Mucosa of rectum (tissue), 2 donors: ENCODE measurements around the gene CSF3R.

Source experiments
- H3K27ac ChIP-seq, 2 donors: one replicate each; pipeline ENCODE4 v1.7.0; 2013; ENCODE audit warnings: inconsistent platforms in 2 of 2, low read depth in 2 of 2, low read length in 2 of 2
- H3K27me3 ChIP-seq, 2 donors: one replicate each; pipeline ENCODE4 v1.7.0; 2013; ENCODE audit warnings: low read length in 2 of 2; ENCODE audit not compliant: control insufficient read depth in 2 of 2, insufficient read depth in 2 of 2
- H3K36me3 ChIP-seq, 2 donors: one replicate each; pipeline ENCODE4 v1.7.0; 2013; ENCODE audit warnings: low read length in 2 of 2; ENCODE audit not compliant: control insufficient read depth in 2 of 2, insufficient read depth in 2 of 2
- H3K4me1 ChIP-seq, 2 donors: one replicate each; pipeline ENCODE4 v1.7.0; 2013; ENCODE audit warnings: low read length in 2 of 2, mild to moderate bottlenecking in 1 of 2; ENCODE audit not compliant: control insufficient read depth in 2 of 2, insufficient read depth in 2 of 2
- H3K4me3 ChIP-seq, 2 donors: one replicate each; pipeline ENCODE4 v1.7.0; 2013; ENCODE audit warnings: low read length in 2 of 2
- H3K9ac ChIP-seq, 2 donors: one replicate each; pipeline ENCODE4 v1.7.0; 2013; ENCODE audit warnings: low read length in 2 of 2, low read depth in 1 of 2, mild to moderate bottlenecking in 1 of 2
- H3K9me3 ChIP-seq, 2 donors: one replicate each; pipeline ENCODE4 v1.7.0; 2013; ENCODE audit warnings: low read length in 2 of 2; ENCODE audit not compliant: control insufficient read depth in 2 of 2
- donor health status: healthy.
- donor health status: Normal muscosa, but diverticular disease.

The CSF3R gene

DNA sequence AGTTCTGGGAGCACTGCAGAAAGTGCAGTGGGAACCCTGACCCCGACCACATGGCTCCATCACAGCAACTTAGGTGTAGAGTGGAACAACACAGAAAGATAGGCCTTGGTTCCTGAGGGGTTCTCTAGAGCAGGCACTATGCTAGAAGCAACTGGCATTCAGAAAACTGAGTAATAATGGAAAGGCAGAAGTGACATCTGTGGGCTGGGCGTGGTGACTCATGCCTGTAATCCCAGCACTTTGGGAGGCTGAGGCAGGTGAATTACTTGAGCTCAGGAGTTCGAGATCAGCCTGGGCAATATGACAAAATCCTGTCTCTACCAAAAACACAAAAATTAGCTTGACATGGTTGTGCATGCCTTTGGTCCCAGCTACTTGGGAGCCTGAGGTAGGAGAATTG, 23.8 kb downstream of the CSF3R start:
- Histone ChIP-seq H3K9ac (no peak overlapping the region), H3K27me3 (no peaks in the 10 kb centered on the region), H3K4me1 (peaks cover 7 to 8% of the 10 kb centered on the region in 2 donors), H3K27ac (no peak overlapping the region), H3K4me3 (no peak overlapping the region), H3K36me3 (peaks cover 41 to 54% of the 10 kb centered on the region in 2 donors), H3K9me3 (no peaks in the 10 kb centered on the region)

DNA sequence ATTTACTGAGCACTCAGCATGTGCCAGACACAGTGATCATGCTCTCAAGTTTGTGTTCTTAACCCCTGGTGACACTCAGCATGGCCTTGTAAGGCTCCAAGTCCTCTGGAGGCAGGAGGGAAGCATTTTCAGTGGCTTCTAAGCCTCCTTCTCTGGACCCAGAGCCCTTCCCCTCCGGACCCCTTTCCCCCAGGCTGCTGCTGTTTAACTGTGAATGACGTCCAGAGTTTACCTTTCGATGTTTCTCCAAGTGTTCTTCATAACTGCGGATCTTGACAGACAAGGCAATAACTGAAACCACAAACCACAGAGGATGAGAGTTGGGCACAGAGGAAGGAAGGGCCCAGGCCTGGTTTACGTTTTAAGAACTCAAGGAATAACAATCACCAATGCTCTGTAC, 25.0 kb downstream of the CSF3R start:
- H3K4me3 ChIP-seq, result no peak overlapping the region
- H3K9ac ChIP-seq, result no peak overlapping the region
- H3K36me3 ChIP-seq, result peaks cover 41 to 54% of the 10 kb centered on the region in 2 donors
- H3K9me3 ChIP-seq, result no peaks in the 10 kb centered on the region
- H3K27me3 ChIP-seq, result no peaks in the 10 kb centered on the region
- no peak overlapping the region for H3K27ac ChIP-seq
- H3K4me1 ChIP-seq, result no peaks in the 10 kb centered on the region

DNA sequence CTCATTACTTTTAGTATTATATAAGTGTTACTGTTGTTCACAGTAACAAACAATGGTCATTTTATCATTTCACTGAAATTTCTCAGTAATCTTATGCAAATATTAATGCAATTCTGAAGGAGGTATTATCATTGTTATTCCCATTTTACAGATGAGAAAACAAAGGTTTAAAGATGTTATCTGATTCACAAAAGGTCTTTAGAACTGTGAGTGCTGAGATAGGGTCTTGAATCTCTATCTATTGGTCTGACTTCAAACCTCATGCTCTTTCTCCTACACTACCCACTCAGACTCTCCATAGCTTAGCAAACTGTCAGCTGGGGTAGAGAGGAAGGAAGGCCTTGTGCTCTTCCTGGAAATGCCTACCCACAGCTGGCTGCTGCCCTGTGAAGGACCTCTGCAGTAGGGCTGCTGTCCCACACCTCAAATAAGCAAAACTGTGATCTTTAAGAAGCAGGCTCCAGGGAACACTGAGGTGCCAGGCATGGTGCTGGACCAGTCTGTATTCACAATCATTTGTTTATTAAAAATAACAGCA, 26.3 kb downstream of the CSF3R start:
- H3K4me1 ChIP-seq, result no peaks in the 10 kb centered on the region
- H3K27ac ChIP-seq, result no peak overlapping the region
- H3K9me3 ChIP-seq, result no peaks in the 10 kb centered on the region
- no peak overlapping the region for H3K4me3 ChIP-seq
- H3K9ac ChIP-seq, result no peak overlapping the region
- peaks cover 41 to 52% of the 10 kb centered on the region in 2 donors for H3K36me3 ChIP-seq
- no peaks in the 10 kb centered on the region for H3K27me3 ChIP-seq

- Histone ChIP-seq H3K4me1 (peaks cover 4 to 5% of the 10 kb centered on the region in 2 donors), H3K9ac (no peak overlapping the region), H3K27ac (no peak overlapping the region), H3K27me3 (no peaks in the 10 kb centered on the region), H3K36me3 (peaks cover 32 to 41% of the 10 kb centered on the region in 2 donors), H3K9me3 (no peaks in the 10 kb centered on the region), H3K4me3 (no peak overlapping the region)
Measured at GRCh38 chr1:36455386-36455785, 27.3 kb downstream of the CSF3R start.

DNA sequence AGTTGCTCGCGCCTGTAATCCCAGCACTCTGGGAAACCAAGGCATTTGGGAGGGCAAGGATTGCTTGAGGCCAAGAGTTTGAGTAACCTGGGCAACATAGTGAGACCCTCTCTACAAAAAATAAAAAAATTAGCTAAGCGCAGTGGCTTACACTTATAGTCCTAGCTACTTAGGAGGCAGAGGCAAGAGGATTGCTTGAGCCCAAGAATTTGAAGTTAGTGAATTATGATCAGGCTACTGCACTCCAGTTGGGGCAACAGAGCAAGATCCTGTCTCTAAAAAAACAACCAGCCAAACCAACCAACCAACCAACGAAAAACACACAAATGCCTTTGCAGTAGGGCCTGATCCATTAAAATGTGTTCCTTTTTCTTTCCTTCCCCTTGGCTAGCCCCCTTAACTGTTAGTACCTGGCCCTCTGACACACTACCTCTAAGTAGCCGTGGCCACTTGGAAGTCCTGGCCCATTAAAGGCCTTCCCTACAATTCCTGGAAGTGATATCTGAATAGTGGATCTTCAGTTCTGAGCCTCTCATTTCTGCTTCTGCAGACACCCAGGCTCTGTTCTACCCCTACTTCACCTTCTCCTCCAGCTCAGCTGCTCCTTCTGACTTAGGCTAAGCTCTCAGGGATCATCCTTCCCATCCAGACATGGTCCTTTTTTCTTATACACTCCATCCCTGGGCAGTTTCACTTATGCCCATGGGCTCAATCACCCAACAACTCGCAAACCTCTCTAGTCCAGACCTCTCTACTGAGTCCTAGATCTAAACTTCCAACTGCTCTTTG, 28.9 kb downstream of the CSF3R start:
- Histone ChIP-seq H3K27me3 (no peaks in the 10 kb centered on the region), H3K27ac (no peak overlapping the region), H3K4me3 (no peak overlapping the region), H3K9ac (no peak overlapping the region), H3K36me3 (peaks cover 26 to 37% of the 10 kb centered on the region in 2 donors), H3K4me1 (peaks cover 7 to 8% of the 10 kb centered on the region in 2 donors), H3K9me3 (no peaks in the 10 kb centered on the region)

DNA sequence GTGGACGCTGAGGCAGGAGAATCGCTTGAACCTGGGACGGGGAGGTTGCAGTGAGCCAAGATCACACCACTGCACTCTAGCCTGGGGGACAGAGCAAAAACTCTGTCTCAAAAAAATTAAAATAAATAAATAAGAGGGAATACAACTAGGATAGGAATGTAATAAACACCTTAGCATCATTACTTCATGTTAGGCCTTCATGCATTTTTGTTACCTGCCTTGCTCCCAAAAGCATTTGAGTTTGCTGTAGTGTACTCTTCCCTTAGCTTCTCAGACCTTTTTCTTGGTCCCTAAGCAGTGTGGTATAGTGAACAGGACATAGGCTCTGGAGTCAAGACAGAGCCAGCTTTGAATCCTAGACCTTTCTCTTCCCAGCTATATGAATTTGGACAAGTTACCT, 29.7 kb downstream of the CSF3R start:
- Histone ChIP-seq H3K4me1 (peaks cover 7 to 8% of the 10 kb centered on the region in 2 donors), H3K9me3 (no peaks in the 10 kb centered on the region), H3K9ac (no peak overlapping the region), H3K4me3 (no peak overlapping the region), H3K27me3 (no peaks in the 10 kb centered on the region), H3K36me3 (peaks cover 26 to 33% of the 10 kb centered on the region in 2 donors), H3K27ac (no peak overlapping the region)

GRCh38 chr1:36450919-36451305, 31.8 kb downstream of the CSF3R start:
- H3K4me3 ChIP-seq, result peak overlapping the region; percentile 87 to 92

DNA sequence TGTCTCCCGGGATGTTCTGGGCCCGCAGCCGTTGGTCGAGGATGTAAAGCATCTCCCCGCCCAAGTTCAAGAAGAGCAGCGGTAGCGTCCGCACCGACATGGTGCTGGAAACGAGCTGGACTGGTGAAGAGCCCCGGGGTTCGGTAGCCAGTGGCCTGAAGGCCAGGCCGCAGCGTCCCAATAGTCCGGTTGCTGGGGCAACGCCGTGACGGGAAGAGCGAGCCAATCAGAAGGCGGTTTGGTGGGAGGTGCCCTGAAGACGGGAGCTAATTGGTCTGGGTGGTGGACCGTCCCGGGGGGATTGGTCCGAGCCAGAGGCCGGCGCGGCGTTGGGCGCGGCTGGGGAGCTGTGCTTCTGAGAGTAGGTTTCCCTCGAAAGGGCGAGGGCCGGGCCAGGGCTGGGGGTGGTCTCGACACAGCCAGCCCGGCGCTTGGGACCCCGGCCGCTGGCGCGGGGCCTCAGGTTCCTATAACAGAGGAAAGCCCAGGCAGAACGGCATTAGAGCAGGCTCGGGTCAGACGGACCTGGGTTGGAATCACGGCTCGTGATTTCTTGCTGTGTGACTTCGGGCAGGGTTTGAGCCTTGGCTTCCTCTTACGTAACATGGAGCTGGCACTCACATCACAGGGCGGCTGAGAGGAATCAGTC, 32.3 kb downstream of the CSF3R start, which contains the start of gene OSCP1:
OSCP1 (minus strand) TSS at position 182 of the 649 bp plus-strand sequence; CDS start at position 100, 82 bp downstream.
- Histone ChIP-seq H3K4me1 (peaks cover 7 to 8% of the 10 kb centered on the region in 2 donors), H3K36me3 (peaks cover 10 to 12% of the 10 kb centered on the region in 2 donors), H3K27ac (peak within 1 kb of the TSS; percentile 88 to 90), H3K27me3 (no peaks in the 10 kb centered on the region), H3K4me3 (peak within 1 kb of the TSS; percentile 87 to 92), H3K9me3 (no peaks in the 10 kb centered on the region), H3K9ac (peak within 1 kb of the TSS; percentile 89 to 92)

More at GRCh38 chr1:36450919-36451305, 31.8 kb downstream of the CSF3R start:
- H3K9me3 ChIP-seq, result no peaks in the 10 kb centered on the region
- H3K27ac ChIP-seq, result peak overlapping the region; percentile 88 to 90
- peaks cover 15 to 18% of the 10 kb centered on the region in 2 donors for H3K36me3 ChIP-seq
- no peaks in the 10 kb centered on the region for H3K27me3 ChIP-seq
- peak overlapping the region; percentile 89 to 92 for H3K9ac ChIP-seq
- peaks cover 7 to 8% of the 10 kb centered on the region in 2 donors for H3K4me1 ChIP-seq

- no peak overlapping the region for H3K4me3 ChIP-seq
- H3K9me3 ChIP-seq, result no peaks in the 10 kb centered on the region
- H3K4me1 ChIP-seq, result peaks cover 7 to 8% of the 10 kb centered on the region in 2 donors
- H3K9ac ChIP-seq, result no peak overlapping the region
- no peaks in the 10 kb centered on the region for H3K27me3 ChIP-seq
- no peaks in the 10 kb centered on the region for H3K36me3 ChIP-seq
- no peak overlapping the region for H3K27ac ChIP-seq
Measured at GRCh38 chr1:36448530-36449056, 34.1 kb downstream of the CSF3R start.

DNA sequence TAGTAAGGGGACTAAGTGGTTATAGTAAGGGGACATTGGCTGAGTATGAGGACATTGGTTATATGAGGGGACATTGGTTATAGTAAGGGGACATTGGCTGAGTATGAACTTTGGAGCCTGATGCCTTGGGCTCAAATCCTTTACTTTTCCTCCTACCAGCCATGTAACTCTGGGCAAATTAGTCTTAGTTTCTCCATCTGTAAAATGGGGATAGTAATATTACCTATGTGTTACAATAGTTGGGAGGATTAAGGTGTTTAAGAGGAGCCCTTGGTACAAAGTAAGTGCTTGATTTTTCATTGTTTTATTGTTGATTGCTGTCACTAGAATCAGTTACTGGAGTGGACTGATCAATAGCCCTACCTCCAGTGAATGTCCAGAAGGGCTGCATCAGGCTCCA, 35.3 kb downstream of the CSF3R start:
- H3K27ac ChIP-seq, result no peak overlapping the region
- no peaks in the 10 kb centered on the region for H3K36me3 ChIP-seq
- H3K27me3 ChIP-seq, result no peaks in the 10 kb centered on the region
- no peaks in the 10 kb centered on the region for H3K9me3 ChIP-seq
- no peak overlapping the region for H3K9ac ChIP-seq
- peaks cover 7 to 8% of the 10 kb centered on the region in 2 donors for H3K4me1 ChIP-seq
- no peak overlapping the region for H3K4me3 ChIP-seq
